Fibroblast of skin of right quadriceps (primary cell): ENCODE data around the gene HOXA5.

ENCODE experiments used
- DNase-seq: peaks from one replicate; pipeline ENCODE4 v3.0.0-alpha.2; 2013

Gene HOXA5

GRCh38 chr7:27182285-27182841, 38.9 kb upstream of the HOXA5 start:
- peak; percentile 60 for DNase-seq

- no peak for DNase-seq
Measured at GRCh38 chr7:27181795-27182275, 38.4 kb upstream of the HOXA5 start.

GRCh38 chr7:27180431-27181420, 37.2 kb upstream of the HOXA5 start:
- DNase-seq = peak; percentile 30

GRCh38 chr7:27179503-27180430, 36.3 kb upstream of the HOXA5 start:
- DNase-seq = peak; percentile 92

GRCh38 chr7:27179030-27179429, 35.5 kb upstream of the HOXA5 start:
- DNase-seq = peak; percentile 28

- DNase-seq = peak; percentile 65
Measured at GRCh38 chr7:27178366-27178765, 34.9 kb upstream of the HOXA5 start.

- no peak for DNase-seq
Measured at GRCh38 chr7:27177795-27178320, 34.4 kb upstream of the HOXA5 start.

GRCh38 chr7:27176962-27177794, 33.7 kb upstream of the HOXA5 start:
- DNase-seq = peak; percentile 34

- no peak for DNase-seq
Measured at GRCh38 chr7:27176524-27176845, 33.0 kb upstream of the HOXA5 start.

GRCh38 chr7:27175626-27176523, 32.4 kb upstream of the HOXA5 start:
- peak; percentile 57 for DNase-seq

- peak; percentile 78 for DNase-seq
Measured at GRCh38 chr7:27174874-27175625, 31.6 kb upstream of the HOXA5 start.

- DNase-seq = peak; percentile 89
Measured at GRCh38 chr7:27173956-27174873, 30.7 kb upstream of the HOXA5 start, which contains the start of gene HOXA10. HOXA10 (minus strand) TSS chr7:27174320; CDS start chr7:27174306, 14 bp downstream.

- DNase-seq = peak; percentile 38
Measured at GRCh38 chr7:27173511-27173955, 30.1 kb upstream of the HOXA5 start.

GRCh38 chr7:27172823-27173510, 29.5 kb upstream of the HOXA5 start:
- DNase-seq = peak; percentile 87

- peak; percentile 69 for DNase-seq
Measured at GRCh38 chr7:27172315-27172774, 28.9 kb upstream of the HOXA5 start.

- DNase-seq = peak; percentile 56
Measured at GRCh38 chr7:27171637-27172314, 28.3 kb upstream of the HOXA5 start.

GRCh38 chr7:27171325-27171636, 27.8 kb upstream of the HOXA5 start:
- DNase-seq = peak; percentile 32
